ENCODE data around the gene RANBP9. TPM values are rescaled to one million over a fixed set of nuclear protein-coding genes. Genes with fewer than 3 reads are reported as not detected.

Gene RANBP9
- total and polyA plus RNA-seq, 9 of the 15 experiments (the other 6 are each of a cell fraction or from before 2014, with no cell fraction given), result 27.5 to 130 (median 61.5) TPM

DNA sequence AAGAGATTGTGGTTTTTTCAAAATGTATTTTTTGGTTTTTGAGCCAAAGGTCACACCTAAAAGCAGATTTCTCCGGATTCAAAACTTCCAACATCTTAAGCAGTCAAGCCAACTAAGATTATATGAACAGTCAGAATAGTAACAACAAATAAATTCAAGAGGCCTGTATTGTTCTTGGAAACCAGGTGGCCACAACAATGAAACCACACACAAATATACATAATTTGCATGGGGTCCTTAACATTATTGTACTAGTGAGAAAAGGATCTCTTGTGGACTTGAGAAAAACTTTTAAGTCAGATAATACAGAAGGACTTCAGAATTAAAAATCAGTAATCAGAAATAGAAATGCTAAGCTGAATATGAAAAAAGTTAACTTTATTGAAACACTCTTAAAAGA lies 55.9 kb downstream of the RANBP9 start (continued):
- TF ChIP-seq, protein P1, sequence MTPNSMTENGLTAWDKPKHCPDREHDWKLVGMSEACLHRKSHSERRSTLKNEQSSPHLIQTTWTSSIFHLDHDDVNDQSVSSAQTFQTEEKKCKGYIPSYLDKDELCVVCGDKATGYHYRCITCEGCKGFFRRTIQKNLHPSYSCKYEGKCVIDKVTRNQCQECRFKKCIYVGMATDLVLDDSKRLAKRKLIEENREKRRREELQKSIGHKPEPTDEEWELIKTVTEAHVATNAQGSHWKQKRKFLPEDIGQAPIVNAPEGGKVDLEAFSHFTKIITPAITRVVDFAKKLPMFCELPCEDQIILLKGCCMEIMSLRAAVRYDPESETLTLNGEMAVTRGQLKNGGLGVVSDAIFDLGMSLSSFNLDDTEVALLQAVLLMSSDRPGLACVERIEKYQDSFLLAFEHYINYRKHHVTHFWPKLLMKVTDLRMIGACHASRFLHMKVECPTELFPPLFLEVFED (CRISPR knock-in tag; conservative IDR thresholded peaks at IDR 0.05), result no peak
- TF ChIP-seq, protein P2, sequence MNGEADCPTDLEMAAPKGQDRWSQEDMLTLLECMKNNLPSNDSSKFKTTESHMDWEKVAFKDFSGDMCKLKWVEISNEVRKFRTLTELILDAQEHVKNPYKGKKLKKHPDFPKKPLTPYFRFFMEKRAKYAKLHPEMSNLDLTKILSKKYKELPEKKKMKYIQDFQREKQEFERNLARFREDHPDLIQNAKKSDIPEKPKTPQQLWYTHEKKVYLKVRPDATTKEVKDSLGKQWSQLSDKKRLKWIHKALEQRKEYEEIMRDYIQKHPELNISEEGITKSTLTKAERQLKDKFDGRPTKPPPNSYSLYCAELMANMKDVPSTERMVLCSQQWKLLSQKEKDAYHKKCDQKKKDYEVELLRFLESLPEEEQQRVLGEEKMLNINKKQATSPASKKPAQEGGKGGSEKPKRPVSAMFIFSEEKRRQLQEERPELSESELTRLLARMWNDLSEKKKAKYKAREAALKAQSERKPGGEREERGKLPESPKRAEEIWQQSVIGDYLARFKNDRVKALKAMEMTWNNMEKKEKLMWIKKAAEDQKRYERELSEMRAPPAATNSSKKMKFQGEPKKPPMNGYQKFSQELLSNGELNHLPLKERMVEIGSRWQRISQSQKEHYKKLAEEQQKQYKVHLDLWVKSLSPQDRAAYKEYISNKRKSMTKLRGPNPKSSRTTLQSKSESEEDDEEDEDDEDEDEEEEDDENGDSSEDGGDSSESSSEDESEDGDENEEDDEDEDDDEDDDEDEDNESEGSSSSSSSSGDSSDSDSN (IDR thresholded peaks at IDR 0.05; ENCODE audit: borderline replicate concordance in 1 of 2, low read depth in 2 of 2, low read length in 2 of 2), result no peak
- no peak for TF ChIP-seq HNRNPLL (IDR thresholded peaks at IDR 0.05; ENCODE audit: low read depth, low read length, poor library complexity, severe bottlenecking)
- TF ChIP-seq ZNF239 (CRISPR knock-in tag; IDR thresholded peaks at IDR 0.05), result no peak

DNA sequence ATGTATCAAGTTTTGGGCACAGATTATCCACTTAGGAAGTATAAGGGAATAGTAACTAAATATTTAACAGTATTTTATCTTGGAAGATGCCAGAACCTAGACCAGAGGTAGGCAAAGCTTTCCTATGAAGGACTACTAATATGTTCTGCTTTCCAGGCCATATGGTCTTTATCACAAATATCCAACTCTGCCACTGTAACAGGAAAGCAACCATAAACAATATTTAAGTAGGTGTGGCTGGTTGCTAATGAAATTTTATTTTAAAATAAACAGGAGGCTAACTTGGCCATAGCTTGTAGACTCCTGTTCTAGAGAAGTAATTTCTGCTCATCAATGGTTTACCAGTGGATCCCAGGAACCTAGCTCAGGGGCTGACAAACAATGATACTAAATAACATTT lies 57.1 kb downstream of the RANBP9 start:
- FAIRE-seq (no peak), ATAC-seq (peak; percentile 44), DNase-seq (ENCODE audit: extremely low read depth in 1 of 4, low spot score in 3 of 4) (no peak)
- no peak overlapping the region for H3K4me3 ChIP-seq
- in situ Hi-C loops (cut with MboI), result no loop called here
- intact Hi-C loops (cut with micrococcal nuclease), result no loop called here
- ChIA-PET CTCF (ENCODE audit: low intra/inter-chr PET ratio) (interaction anchor here (0.6 kb wide), 1 partner anchor 8 kb away, joined by 3 read pairs; no protein-coding TSS in a partner anchor), POLR2A (interaction anchor here (0.6 to 2.3 kb wide), 5 partner anchors 10 to 56 kb away, joined by 3 to 5 read pairs (median 3); no protein-coding TSS in a partner anchor)
- H3K27me3 ChIP-seq (ENCODE audit: control insufficient read depth in 2 of 2, insufficient read depth in 2 of 2, low read length in 2 of 2), result no peaks in the 10 kb centered on the region
- H3K27ac ChIP-seq (ENCODE audit: extremely low read depth, low read depth, low read length), result 0 out of 3 replicates have a peak overlapping the region, but pooled peaks have one; percentile 5
- H3K9me3 ChIP-seq (replicated peaks; ENCODE audit: control insufficient read depth, insufficient read depth, low read depth, low read length), result no peaks in the 10 kb centered on the region
- H3K36me3 ChIP-seq (ENCODE audit: control insufficient read depth, insufficient read depth, low read length), result peaks cover 54% of the 10 kb centered on the region
- no peaks in the 10 kb centered on the region for H3K9me1 ChIP-seq (ENCODE audit: control insufficient read depth, insufficient read depth, low read length)
- H4K20me1 ChIP-seq (replicated peaks; ENCODE audit: control insufficient read depth, insufficient read depth, low read length), result no peaks in the 10 kb centered on the region
- TF ChIP-seq, protein P3, sequence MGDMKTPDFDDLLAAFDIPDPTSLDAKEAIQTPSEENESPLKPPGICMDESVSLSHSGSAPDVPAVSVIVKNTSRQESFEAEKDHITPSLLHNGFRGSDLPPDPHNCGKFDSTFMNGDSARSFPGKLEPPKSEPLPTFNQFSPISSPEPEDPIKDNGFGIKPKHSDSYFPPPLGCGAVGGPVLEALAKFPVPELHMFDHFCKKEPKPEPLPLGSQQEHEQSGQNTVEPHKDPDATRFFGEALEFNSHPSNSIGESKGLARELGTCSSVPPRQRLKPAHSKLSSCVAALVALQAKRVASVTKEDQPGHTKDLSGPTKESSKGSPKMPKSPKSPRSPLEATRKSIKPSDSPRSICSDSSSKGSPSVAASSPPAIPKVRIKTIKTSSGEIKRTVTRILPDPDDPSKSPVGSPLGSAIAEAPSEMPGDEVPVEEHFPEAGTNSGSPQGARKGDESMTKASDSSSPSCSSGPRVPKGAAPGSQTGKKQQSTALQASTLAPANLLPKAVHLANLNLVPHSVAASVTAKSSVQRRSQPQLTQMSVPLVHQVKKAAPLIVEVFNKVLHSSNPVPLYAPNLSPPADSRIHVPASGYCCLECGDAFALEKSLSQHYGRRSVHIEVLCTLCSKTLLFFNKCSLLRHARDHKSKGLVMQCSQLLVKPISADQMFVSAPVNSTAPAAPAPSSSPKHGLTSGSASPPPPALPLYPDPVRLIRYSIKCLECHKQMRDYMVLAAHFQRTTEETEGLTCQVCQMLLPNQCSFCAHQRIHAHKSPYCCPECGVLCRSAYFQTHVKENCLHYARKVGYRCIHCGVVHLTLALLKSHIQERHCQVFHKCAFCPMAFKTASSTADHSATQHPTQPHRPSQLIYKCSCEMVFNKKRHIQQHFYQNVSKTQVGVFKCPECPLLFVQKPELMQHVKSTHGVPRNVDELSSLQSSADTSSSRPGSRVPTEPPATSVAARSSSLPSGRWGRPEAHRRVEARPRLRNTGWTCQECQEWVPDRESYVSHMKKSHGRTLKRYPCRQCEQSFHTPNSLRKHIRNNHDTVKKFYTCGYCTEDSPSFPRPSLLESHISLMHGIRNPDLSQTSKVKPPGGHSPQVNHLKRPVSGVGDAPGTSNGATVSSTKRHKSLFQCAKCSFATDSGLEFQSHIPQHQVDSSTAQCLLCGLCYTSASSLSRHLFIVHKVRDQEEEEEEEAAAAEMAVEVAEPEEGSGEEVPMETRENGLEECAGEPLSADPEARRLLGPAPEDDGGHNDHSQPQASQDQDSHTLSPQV (IDR thresholded peaks at IDR 0.05), result 0 out of 2 replicates have a peak, but pooled peaks have one; percentile 22
- TF ChIP-seq PHF8 (IDR thresholded peaks at IDR 0.05; ENCODE audit: borderline replicate concordance, low read length), result no peak
- TF ChIP-seq CCNT2 (IDR thresholded peaks at IDR 0.05; ENCODE audit: borderline replicate concordance, extremely low read depth, insufficient read length, low read depth, low read length), result no peak
- BruUV-seq (replicated peaks), result no TSS peak
- no peak overlapping the region for H2AFZ ChIP-seq (ENCODE audit: low read depth, low read length)
- H3K4me1 ChIP-seq (replicated peaks in 1 of 2; ENCODE audit: control insufficient read depth in 2 of 2, insufficient read depth in 2 of 2, low read length in 2 of 2), result peaks cover 0 to 5% of the 10 kb centered on the region in 2 experiments; a peak in 1 of 5 replicates
- H3K79me2 ChIP-seq (ENCODE audit: control insufficient read depth, insufficient read depth, low read length), result peaks cover 69% of the 10 kb centered on the region
- no peak overlapping the region for H3K4me2 ChIP-seq (ENCODE audit: insufficient read depth, low read length)
- H3K9ac ChIP-seq (ENCODE audit: insufficient read depth in 1 of 2, low read depth in 2 of 2, low read length in 2 of 2), result no peak overlapping the region

Measured in K562 (cell line).